HG03378 (cell line): Measurements from ENCODE around the gene ZFTA.
"Not testable (repeated sequence)": the region's sequence is repeated elsewhere in the genome, so short reads cannot be mapped to it uniquely, and the experiment has no call there.

Experiments
- ATAC-seq: cut with Tn5 transposase; IDR thresholded peaks from one replicate; pipeline ENCODE4 v1.9.1; 2021; ENCODE audit warnings: mild to moderate bottlenecking, moderate library complexity; ENCODE audit not compliant: unreplicated experiment

The ZFTA gene

GRCh38 chr11:63768237-63769041 is at the start of gene ZFTA:
ZFTA (minus strand) TSS chr11:63768775; CDS start chr11:63768622, 153 bp downstream.
- no peak for ATAC-seq

DNA sequence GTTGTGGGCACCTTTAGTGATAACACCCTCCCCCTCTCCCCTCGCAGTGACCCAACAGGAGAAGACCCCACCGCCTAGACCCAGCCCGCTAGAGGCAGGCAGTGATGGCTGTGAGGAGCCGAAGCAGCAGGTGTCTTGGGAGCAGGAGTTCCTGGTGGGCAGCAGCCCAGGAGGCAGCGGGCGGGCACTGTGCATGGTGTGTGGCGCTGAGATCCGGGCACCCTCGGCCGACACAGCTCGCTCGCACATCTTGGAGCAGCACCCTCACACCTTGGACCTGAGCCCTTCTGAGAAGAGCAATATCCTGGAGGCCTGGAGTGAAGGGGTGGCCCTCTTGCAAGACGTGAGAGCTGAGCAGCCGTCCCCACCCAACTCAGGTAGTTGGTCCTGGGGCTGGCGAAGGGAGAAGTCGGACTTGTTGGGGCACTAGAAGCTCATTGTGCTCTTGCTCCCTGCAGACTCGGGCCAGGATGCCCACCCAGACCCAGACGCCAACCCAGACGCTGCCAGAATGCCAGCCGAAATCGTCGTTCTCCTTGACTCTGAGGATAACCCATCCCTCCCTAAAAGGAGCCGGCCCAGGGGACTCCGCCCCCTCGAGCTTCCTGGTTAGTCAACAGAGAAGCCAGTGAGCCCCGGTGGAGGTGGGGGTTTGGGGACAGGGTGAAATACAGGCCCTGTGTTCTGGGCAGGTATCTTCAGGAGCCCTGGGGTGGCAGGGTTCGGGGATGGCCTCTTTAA is 49.4 kb upstream of the ZFTA start:
- no peak for ATAC-seq

GRCh38 chr11:63816732-63817131 is 48.2 kb upstream of the ZFTA start:
- ATAC-seq, result no peak

- no peak for ATAC-seq
Observed at GRCh38 chr11:63816166-63816565, 47.6 kb upstream of the ZFTA start.

GRCh38 chr11:63814383-63814736 is 45.8 kb upstream of the ZFTA start:
- ATAC-seq, result no peak

DNA sequence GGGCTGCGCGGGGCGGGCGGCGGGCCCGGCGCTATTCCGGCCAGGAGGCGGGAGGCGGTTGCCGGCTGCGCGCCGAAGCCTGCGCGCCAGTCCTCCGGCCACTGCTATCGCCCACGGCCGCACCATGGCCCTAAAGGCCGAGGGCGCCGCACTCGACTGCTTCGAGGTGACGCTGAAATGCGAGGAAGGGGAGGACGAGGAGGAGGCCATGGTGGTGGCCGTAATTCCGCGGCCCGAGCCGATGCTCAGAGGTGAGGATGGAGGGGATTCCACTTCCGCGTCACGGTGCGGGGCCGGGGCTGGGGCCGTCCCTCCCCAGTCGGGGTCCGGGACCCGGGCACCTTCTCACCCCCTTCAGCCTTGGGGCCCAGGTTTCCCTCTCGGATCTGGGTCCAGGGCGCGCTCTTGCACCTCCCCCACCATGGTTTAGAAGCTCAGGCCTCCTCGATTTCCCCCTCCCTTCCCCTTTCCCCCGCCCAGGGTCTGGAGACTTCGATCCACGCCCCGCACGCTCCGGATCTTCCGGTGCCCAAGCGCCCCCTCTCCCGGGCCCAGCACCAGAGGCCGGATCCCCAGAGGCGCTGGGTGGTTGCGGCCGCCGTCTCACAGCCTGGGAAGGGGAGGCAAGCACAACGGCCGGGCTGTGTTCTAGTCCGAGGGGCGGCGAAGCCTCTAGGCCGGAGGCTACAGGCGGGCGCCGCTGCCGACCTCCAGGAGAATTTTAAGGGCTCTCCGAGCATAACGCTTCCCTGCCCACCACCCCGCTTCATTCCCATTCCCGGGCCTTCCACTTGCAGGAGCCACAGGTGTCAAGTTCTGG is 45.2 kb upstream of the ZFTA start:
- ATAC-seq, result no peak

GRCh38 chr11:63813035-63813562 is 44.5 kb upstream of the ZFTA start, which contains the start of gene SPINDOC:
SPINDOC (plus strand) TSS chr11:63813456; CDS start chr11:63813687, 231 bp downstream.
- ATAC-seq, result no peak

GRCh38 chr11:63811522-63811921 is 42.9 kb upstream of the ZFTA start:
- ATAC-seq, result no peak

GRCh38 chr11:63810383-63810782 is 41.8 kb upstream of the ZFTA start:
- ATAC-seq, result not testable (repeated sequence)

- no peak for ATAC-seq
Observed at GRCh38 chr11:63805844-63806415, 37.4 kb upstream of the ZFTA start.

DNA sequence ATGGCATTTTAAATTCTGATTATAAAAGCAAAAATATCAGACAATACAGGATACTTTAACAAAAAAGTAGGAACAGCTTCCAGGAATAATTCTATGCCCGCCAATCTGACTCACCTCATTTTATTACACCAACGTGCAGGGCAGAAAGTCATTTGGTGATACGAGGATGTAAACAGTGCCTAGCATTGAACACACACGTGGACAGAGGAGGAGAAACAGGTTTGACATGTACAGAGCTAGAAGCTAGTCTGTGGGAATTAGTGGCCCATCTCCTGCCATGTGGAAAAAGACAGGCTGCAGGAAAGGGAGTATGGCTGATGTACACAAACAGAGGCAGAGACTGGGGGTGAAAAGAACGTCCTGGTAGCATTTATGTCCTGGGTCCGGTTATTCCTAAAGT is 35.7 kb upstream of the ZFTA start:
- ATAC-seq, result no peak

DNA sequence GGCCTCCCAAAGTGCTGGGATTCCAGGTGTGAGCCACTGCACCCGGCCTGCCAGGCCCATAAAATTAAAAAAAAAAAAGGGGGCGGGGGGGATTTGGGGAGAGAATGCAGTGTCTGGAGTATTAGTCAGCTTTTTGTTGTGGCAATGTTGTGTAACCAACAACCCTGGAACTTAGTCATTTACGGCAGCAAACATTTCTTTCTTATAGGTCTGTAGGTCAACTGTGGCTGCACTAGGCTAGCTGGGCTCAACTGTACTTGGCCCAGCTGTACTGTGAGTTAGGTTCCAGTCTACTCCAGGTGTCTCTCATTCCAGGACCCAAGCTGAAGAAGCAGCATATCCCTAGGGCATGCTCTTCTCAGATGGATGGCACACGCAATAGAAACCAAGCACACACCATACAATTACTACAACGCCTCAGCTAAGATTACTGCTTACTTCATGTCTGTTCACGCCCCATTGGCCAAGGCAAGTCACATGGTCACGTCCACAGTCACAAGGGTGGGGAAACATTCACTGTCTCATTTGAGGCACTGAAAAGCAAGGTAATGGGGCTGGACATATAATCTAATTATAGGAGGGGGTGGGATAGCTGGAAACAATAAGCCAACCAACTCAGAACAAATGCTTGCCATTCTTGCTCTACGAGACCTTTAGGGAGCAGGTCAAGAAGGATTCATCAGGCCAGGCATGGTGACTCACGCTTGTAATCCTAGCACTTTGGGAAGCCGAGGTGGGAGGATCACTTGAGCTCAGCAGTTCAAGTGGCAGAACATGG is 34.3 kb upstream of the ZFTA start:
- ATAC-seq, result no peak

- no peak for ATAC-seq
Observed at GRCh38 chr11:63800921-63801320, 32.3 kb upstream of the ZFTA start.

- ATAC-seq, result no peak
Observed at GRCh38 chr11:63795066-63795465, 26.5 kb upstream of the ZFTA start.

DNA sequence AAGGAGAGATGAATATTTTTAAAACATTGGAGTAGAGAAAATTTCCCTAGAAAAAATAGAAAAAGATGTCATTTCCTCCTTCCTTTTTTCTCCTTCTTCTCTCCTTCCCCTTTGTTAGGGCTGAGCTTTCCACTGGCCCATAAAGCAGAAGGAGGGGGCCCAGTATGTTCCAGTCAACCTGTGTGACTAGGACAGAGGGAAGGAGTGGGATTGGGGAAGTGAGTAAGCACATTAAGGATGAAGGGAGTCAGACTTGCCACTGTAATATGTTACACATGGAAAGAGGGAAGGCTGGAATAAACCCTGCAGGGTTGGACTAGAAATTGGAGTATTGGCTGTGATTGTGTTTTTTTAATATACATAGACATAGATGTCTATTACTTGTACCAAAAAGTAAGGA is 24.6 kb upstream of the ZFTA start:
- ATAC-seq, result no peak

- ATAC-seq, result no peak
Observed at GRCh38 chr11:63791495-63792167, 23.1 kb upstream of the ZFTA start.

DNA sequence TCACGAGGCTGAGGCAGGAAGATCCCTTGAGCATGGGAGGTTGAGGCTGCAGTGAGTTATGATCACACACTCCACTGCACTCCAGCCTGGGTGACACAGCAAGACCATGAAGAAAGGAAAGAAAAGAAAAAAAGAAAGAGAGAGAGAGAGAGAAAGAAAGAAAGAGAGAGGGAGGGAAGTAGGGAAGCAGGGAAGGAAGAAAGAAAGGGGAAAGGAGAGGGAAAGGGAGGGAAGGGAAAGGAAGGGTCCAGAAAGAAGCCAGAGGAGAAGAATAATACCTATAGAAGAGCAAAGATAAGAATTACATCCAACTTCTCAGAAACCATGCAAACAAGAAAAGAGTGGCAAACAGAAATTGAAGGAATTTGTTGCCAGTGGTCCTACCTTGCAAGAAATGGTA is 17.2 kb upstream of the ZFTA start:
- ATAC-seq, result no peak

- no peak for ATAC-seq
Observed at GRCh38 chr11:63783925-63784592, 15.5 kb upstream of the ZFTA start.

- ATAC-seq, result no peak
Observed at GRCh38 chr11:63782749-63783148, 14.2 kb upstream of the ZFTA start.
